ENCODE results near the gene TYMP.

DNA sequence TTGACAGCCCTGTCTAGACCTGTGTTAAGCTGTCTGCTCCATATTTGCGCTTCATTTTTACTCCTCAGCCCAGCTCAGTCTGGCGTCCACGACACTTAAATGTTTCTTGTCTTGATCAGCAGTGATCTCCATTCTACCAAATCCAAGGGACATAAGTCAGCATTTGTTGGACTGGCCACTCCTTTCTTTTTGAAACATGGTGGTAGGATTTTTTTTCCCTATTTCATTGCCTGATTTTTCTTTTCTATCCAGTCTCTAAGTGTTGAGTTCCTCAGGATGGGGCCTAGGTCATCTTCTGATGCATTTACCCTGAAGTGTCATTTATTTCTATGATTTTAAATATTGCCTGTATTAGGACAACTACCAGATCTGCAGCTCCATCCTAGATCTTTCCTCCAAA, 20.9 kb downstream of the TYMP start:
- TF ChIP-seq POLR2AphosphoS5 (IDR thresholded peaks at IDR 0.05; ENCODE audit: low read depth, low read length) = no peak
- TF ChIP-seq, protein P1, sequence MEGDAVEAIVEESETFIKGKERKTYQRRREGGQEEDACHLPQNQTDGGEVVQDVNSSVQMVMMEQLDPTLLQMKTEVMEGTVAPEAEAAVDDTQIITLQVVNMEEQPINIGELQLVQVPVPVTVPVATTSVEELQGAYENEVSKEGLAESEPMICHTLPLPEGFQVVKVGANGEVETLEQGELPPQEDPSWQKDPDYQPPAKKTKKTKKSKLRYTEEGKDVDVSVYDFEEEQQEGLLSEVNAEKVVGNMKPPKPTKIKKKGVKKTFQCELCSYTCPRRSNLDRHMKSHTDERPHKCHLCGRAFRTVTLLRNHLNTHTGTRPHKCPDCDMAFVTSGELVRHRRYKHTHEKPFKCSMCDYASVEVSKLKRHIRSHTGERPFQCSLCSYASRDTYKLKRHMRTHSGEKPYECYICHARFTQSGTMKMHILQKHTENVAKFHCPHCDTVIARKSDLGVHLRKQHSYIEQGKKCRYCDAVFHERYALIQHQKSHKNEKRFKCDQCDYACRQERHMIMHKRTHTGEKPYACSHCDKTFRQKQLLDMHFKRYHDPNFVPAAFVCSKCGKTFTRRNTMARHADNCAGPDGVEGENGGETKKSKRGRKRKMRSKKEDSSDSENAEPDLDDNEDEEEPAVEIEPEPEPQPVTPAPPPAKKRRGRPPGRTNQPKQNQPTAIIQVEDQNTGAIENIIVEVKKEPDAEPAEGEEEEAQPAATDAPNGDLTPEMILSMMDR (IDR thresholded peaks at IDR 0.05) = no peak
- TF ChIP-seq, protein P2, sequence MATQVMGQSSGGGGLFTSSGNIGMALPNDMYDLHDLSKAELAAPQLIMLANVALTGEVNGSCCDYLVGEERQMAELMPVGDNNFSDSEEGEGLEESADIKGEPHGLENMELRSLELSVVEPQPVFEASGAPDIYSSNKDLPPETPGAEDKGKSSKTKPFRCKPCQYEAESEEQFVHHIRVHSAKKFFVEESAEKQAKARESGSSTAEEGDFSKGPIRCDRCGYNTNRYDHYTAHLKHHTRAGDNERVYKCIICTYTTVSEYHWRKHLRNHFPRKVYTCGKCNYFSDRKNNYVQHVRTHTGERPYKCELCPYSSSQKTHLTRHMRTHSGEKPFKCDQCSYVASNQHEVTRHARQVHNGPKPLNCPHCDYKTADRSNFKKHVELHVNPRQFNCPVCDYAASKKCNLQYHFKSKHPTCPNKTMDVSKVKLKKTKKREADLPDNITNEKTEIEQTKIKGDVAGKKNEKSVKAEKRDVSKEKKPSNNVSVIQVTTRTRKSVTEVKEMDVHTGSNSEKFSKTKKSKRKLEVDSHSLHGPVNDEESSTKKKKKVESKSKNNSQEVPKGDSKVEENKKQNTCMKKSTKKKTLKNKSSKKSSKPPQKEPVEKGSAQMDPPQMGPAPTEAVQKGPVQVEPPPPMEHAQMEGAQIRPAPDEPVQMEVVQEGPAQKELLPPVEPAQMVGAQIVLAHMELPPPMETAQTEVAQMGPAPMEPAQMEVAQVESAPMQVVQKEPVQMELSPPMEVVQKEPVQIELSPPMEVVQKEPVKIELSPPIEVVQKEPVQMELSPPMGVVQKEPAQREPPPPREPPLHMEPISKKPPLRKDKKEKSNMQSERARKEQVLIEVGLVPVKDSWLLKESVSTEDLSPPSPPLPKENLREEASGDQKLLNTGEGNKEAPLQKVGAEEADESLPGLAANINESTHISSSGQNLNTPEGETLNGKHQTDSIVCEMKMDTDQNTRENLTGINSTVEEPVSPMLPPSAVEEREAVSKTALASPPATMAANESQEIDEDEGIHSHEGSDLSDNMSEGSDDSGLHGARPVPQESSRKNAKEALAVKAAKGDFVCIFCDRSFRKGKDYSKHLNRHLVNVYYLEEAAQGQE (IDR thresholded peaks at IDR 0.05; ENCODE audit: insufficient read depth in 1 of 2, low read depth in 2 of 2, low read length in 1 of 2) = no peak
